ENCODE results near the gene FGF5. TPM values are rescaled to one million over a fixed set of nuclear protein-coding genes. Genes with fewer than 3 reads are reported as not detected.
A peak's percentile ranks its signal among the peaks of the same experiment; 100 is the strongest.
"Not testable (repeated sequence)": the region's sequence is repeated elsewhere in the genome, so short reads cannot be mapped to it uniquely, and the experiment has no call there.

FGF5 gene
- total RNA-seq, 1 donor from 2014 or later, result not detected

GRCh38 chr4:80308466-80308822, 42.0 kb downstream of the FGF5 start:
- no peak overlapping the region for H3K4me3 Mint-ChIP-seq
- H3K27ac Mint-ChIP-seq, result no peak overlapping the region
- intact Hi-C loops (cut with micrococcal nuclease), result no loop called here
- no peak for DNase-seq (ENCODE audit: low spot score)
- H3K4me1 Mint-ChIP-seq (ENCODE audit: low read depth), result no peaks in the 10 kb centered on the region
- H3K9me3 Mint-ChIP-seq, result no peaks in the 10 kb centered on the region
- no peaks in the 10 kb centered on the region for H3K36me3 Mint-ChIP-seq (ENCODE audit: low read depth)
- H3K27me3 Mint-ChIP-seq (ENCODE audit: insufficient read depth), result peaks cover 19% of the 10 kb centered on the region

GRCh38 chr4:80309294-80310004, 43.0 kb downstream of the FGF5 start:
- no peaks in the 10 kb centered on the region for H3K36me3 Mint-ChIP-seq (ENCODE audit: low read depth)
- H3K4me3 Mint-ChIP-seq, result no peak overlapping the region
- intact Hi-C loops (cut with micrococcal nuclease), result no loop called here
- no peak overlapping the region for H3K27ac Mint-ChIP-seq
- DNase-seq (ENCODE audit: low spot score), result no peak
- no peaks in the 10 kb centered on the region for H3K9me3 Mint-ChIP-seq
- peaks cover 19% of the 10 kb centered on the region for H3K27me3 Mint-ChIP-seq (ENCODE audit: insufficient read depth)
- H3K4me1 Mint-ChIP-seq (ENCODE audit: low read depth), result no peaks in the 10 kb centered on the region

- no peak for DNase-seq (ENCODE audit: low spot score)
- intact Hi-C loops (cut with micrococcal nuclease), result no loop called here
- no peaks in the 10 kb centered on the region for H3K9me3 Mint-ChIP-seq
- H3K4me3 Mint-ChIP-seq, result no peak overlapping the region
- no peaks in the 10 kb centered on the region for H3K4me1 Mint-ChIP-seq (ENCODE audit: low read depth)
- H3K27ac Mint-ChIP-seq, result no peak overlapping the region
- H3K36me3 Mint-ChIP-seq (ENCODE audit: low read depth), result no peaks in the 10 kb centered on the region
- H3K27me3 Mint-ChIP-seq (ENCODE audit: insufficient read depth), result peaks cover 14% of the 10 kb centered on the region
Observed at GRCh38 chr4:80311130-80311529, 44.7 kb downstream of the FGF5 start.

GRCh38 chr4:80312124-80312523, 45.7 kb downstream of the FGF5 start:
- intact Hi-C loops (cut with micrococcal nuclease), result no loop called here
- H3K27me3 Mint-ChIP-seq (ENCODE audit: insufficient read depth), result peaks cover 4% of the 10 kb centered on the region
- no peaks in the 10 kb centered on the region for H3K4me1 Mint-ChIP-seq (ENCODE audit: low read depth)
- no peak for DNase-seq (ENCODE audit: low spot score)
- no peak overlapping the region for H3K4me3 Mint-ChIP-seq
- H3K9me3 Mint-ChIP-seq, result no peaks in the 10 kb centered on the region
- no peak overlapping the region for H3K27ac Mint-ChIP-seq
- no peaks in the 10 kb centered on the region for H3K36me3 Mint-ChIP-seq (ENCODE audit: low read depth)

- H3K27ac Mint-ChIP-seq, result no peak overlapping the region
- no peak for DNase-seq (ENCODE audit: low spot score)
- H3K27me3 Mint-ChIP-seq (ENCODE audit: insufficient read depth), result peaks cover 6% of the 10 kb centered on the region
- no peak overlapping the region for H3K4me3 Mint-ChIP-seq
- no peaks in the 10 kb centered on the region for H3K4me1 Mint-ChIP-seq (ENCODE audit: low read depth)
- intact Hi-C loops (cut with micrococcal nuclease), result no loop called here
- H3K36me3 Mint-ChIP-seq (ENCODE audit: low read depth), result no peaks in the 10 kb centered on the region
- H3K9me3 Mint-ChIP-seq, result no peaks in the 10 kb centered on the region
Observed at GRCh38 chr4:80313627-80314026, 47.2 kb downstream of the FGF5 start.

- H3K27ac Mint-ChIP-seq; DNase-seq (ENCODE audit: low spot score); intact Hi-C loops (cut with micrococcal nuclease); H3K4me1 Mint-ChIP-seq (ENCODE audit: low read depth); H3K36me3 Mint-ChIP-seq (ENCODE audit: low read depth); H3K9me3 Mint-ChIP-seq; H3K4me3 Mint-ChIP-seq: not testable (repeated sequence)
- H3K27me3 Mint-ChIP-seq (ENCODE audit: insufficient read depth), result peaks cover 10% of the 10 kb centered on the region
Observed at GRCh38 chr4:80315848-80316247, 49.4 kb downstream of the FGF5 start.

- no peaks in the 10 kb centered on the region for H3K4me1 Mint-ChIP-seq (ENCODE audit: low read depth)
- H3K27ac Mint-ChIP-seq, result no peak overlapping the region
- no peaks in the 10 kb centered on the region for H3K36me3 Mint-ChIP-seq (ENCODE audit: low read depth)
- no peak overlapping the region for H3K4me3 Mint-ChIP-seq
- no peaks in the 10 kb centered on the region for H3K9me3 Mint-ChIP-seq
- intact Hi-C loops (cut with micrococcal nuclease), result no loop called here
- H3K27me3 Mint-ChIP-seq (ENCODE audit: insufficient read depth), result peaks cover 14% of the 10 kb centered on the region
- DNase-seq (ENCODE audit: low spot score), result no peak
Observed at GRCh38 chr4:80321341-80321740, 54.9 kb downstream of the FGF5 start.

- no peaks in the 10 kb centered on the region for H3K36me3 Mint-ChIP-seq (ENCODE audit: low read depth)
- DNase-seq (ENCODE audit: low spot score), result no peak
- H3K4me1 Mint-ChIP-seq (ENCODE audit: low read depth), result no peaks in the 10 kb centered on the region
- H3K27me3 Mint-ChIP-seq (ENCODE audit: insufficient read depth), result peaks cover 14% of the 10 kb centered on the region
- no peaks in the 10 kb centered on the region for H3K9me3 Mint-ChIP-seq
- intact Hi-C loops (cut with micrococcal nuclease), result no loop called here
- H3K27ac Mint-ChIP-seq, result no peak overlapping the region
- H3K4me3 Mint-ChIP-seq, result no peak overlapping the region
Observed at GRCh38 chr4:80321776-80322175, 55.3 kb downstream of the FGF5 start.

- Mint-ChIP-seq H3K27ac (no peak overlapping the region), H3K4me1 (ENCODE audit: low read depth) (no peaks in the 10 kb centered on the region), H3K36me3 (ENCODE audit: low read depth) (no peaks in the 10 kb centered on the region), H3K27me3 (ENCODE audit: insufficient read depth) (peaks cover 14% of the 10 kb centered on the region), H3K9me3 (no peaks in the 10 kb centered on the region), H3K4me3 (no peak overlapping the region)
- intact Hi-C loops (cut with micrococcal nuclease), result no loop called here
- DNase-seq (ENCODE audit: low spot score), result no peak
Observed at GRCh38 chr4:80322716-80323115, 56.3 kb downstream of the FGF5 start.

- intact Hi-C loops (cut with micrococcal nuclease), result no loop called here
- no peaks in the 10 kb centered on the region for H3K36me3 Mint-ChIP-seq (ENCODE audit: low read depth)
- H3K27me3 Mint-ChIP-seq (ENCODE audit: insufficient read depth), result peaks cover 10% of the 10 kb centered on the region
- no peaks in the 10 kb centered on the region for H3K9me3 Mint-ChIP-seq
- H3K4me1 Mint-ChIP-seq (ENCODE audit: low read depth), result no peaks in the 10 kb centered on the region
- no peak for DNase-seq (ENCODE audit: low spot score)
- H3K27ac Mint-ChIP-seq, result no peak overlapping the region
- no peak overlapping the region for H3K4me3 Mint-ChIP-seq
Observed at GRCh38 chr4:80324171-80324570, 57.7 kb downstream of the FGF5 start.

GRCh38 chr4:80331693-80332092, 65.2 kb downstream of the FGF5 start:
- DNase-seq (ENCODE audit: low spot score), result no peak
- Mint-ChIP-seq H3K4me3 (no peak overlapping the region), H3K27me3 (ENCODE audit: insufficient read depth) (peaks cover 20% of the 10 kb centered on the region), H3K4me1 (ENCODE audit: low read depth) (peaks cover 7% of the 10 kb centered on the region), H3K36me3 (ENCODE audit: low read depth) (no peaks in the 10 kb centered on the region), H3K9me3 (no peaks in the 10 kb centered on the region), H3K27ac (no peak overlapping the region)
- intact Hi-C loops (cut with micrococcal nuclease), result no loop called here

- H3K27me3 Mint-ChIP-seq (ENCODE audit: insufficient read depth), result peaks cover 24% of the 10 kb centered on the region
- H3K27ac Mint-ChIP-seq, result no peak overlapping the region
- intact Hi-C loops (cut with micrococcal nuclease), result no loop called here
Observed at GRCh38 chr4:80333121-80333520, 66.7 kb downstream of the FGF5 start.

GRCh38 chr4:80334568-80334967, 68.1 kb downstream of the FGF5 start:
- Mint-ChIP-seq H3K36me3 (ENCODE audit: low read depth) (no peaks in the 10 kb centered on the region), H3K4me3 (no peak overlapping the region), H3K4me1 (ENCODE audit: low read depth) (peaks cover 7% of the 10 kb centered on the region), H3K9me3 (no peaks in the 10 kb centered on the region), H3K27ac (no peak overlapping the region), H3K27me3 (ENCODE audit: insufficient read depth) (peaks cover 24% of the 10 kb centered on the region)
- intact Hi-C loops (cut with micrococcal nuclease), result no loop called here
- DNase-seq (ENCODE audit: low spot score), result no peak

More at GRCh38 chr4:80333121-80333520, 66.7 kb downstream of the FGF5 start:
- Mint-ChIP-seq H3K36me3 (ENCODE audit: low read depth) (no peaks in the 10 kb centered on the region), H3K9me3 (no peaks in the 10 kb centered on the region), H3K4me1 (ENCODE audit: low read depth) (peaks cover 7% of the 10 kb centered on the region), H3K4me3 (no peak overlapping the region)
- no peak for DNase-seq (ENCODE audit: low spot score)

- intact Hi-C loops (cut with micrococcal nuclease), result loop anchor here (5.0 kb wide), 1 partner anchor 68 kb away; the partner anchor contains the start of gene FGF5
- no peak for DNase-seq (ENCODE audit: low spot score)
- Mint-ChIP-seq H3K36me3 (ENCODE audit: low read depth) (no peaks in the 10 kb centered on the region), H3K27ac (no peak overlapping the region), H3K4me1 (ENCODE audit: low read depth) (peaks cover 7% of the 10 kb centered on the region), H3K27me3 (ENCODE audit: insufficient read depth) (peaks cover 24% of the 10 kb centered on the region), H3K9me3 (no peaks in the 10 kb centered on the region), H3K4me3 (peak overlapping the region; percentile 58)
Observed at GRCh38 chr4:80335226-80335553, 68.7 kb downstream of the FGF5 start.

Data from activated T-helper 1 cell treated with anti-CD3 and anti-CD28 coated beads, Interleukin-12 subunit alpha, Interleukin-12 subunit beta, Interleukin-2, Interleukin-4 antibody, amounts not matched to agents 30 ng/mL and 10 ng/mL and 1 ng/mL, durations not matched to agents 14 hours and 24 hours and 36 hours (primary cell).